ENCODE measurements around the gene MSMP.

Gene MSMP

DNA sequence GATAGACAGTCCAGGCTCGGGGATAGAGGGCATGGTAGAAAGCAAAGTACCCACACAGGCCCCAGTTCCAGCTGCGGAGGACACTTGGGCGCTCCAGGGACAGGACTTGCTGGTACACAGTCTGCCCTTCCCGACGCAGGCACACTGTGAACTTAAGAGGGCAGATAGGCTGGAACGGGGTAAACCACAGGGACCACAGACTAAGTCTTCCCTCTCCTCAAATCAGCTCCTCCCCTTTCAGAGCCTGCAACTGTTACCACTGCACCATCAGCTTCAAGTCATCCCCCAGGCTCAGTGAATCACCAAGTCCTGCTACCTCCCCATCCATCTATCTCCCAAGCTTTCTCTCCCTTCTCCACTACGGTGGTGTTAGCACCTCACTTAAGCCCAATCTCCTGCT is 12.3 kb downstream of the MSMP start:
- no peak for DNase-seq

DNA sequence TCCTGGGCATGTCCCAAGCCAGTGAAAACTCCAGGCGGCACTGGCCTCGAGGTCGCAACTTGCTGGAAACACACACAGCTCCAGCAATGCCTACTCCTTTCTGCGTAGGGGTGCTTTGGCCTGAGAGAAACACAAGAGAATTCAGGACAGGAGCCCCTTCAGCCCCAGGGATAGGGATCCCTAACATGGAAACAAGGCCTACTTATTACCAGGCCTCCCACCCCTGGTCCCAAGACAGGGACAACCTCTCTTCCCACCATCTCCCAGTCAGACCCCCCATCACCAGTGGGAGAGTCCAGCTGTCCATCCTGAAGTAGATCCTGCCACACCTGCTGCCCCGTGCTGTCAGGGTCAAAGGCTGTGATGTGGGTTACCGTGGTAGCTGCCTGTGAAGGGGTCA is 13.8 kb downstream of the MSMP start:
- DNase-seq: no peak

DNA sequence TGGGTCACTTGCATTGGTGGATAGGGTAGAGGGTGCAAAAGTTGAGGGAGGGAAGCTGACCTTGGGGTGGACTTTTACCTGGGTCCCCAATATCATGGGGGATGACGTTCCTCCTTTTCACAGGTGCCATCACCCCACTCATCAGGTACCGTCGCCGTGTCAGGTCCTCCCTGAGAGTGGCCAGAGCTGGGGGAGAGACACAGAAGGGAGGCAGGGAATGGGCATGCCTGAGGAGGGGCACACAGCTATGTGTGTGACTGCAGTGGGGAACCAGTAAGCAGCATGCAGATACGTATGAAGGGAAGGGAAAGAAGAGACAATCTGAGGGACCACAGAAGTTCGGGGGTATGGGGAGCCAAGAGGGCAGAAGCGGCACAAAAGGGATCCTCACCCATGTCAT is 15.2 kb downstream of the MSMP start:
- DNase-seq: no peak

DNA sequence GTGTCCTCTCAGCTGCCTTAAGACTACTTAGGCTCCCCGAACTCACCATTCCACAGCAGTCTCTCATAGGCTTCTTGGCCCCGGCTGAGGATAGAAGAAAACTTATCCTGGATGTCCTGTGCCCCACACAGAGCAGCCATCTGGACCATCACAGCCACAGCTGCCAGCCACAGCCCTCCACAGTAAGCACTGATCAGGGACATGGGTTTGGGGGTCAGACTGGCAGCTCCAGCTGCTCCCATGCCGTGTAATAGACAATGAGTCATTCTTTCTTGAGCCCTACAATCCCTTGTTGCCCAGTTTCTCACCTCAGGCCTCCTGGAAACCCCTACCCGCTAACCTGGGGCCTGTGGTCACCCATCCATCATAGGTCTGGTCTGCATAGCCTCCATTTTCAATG is 15.9 kb downstream of the MSMP start:
- DNase-seq: no peak

GRCh38 chr9:35737143-35737542 is 16.9 kb downstream of the MSMP start:
- DNase-seq: no peak

- peak; percentile 38 for DNase-seq
Measured at GRCh38 chr9:35736201-35736633, 17.9 kb downstream of the MSMP start.

DNA sequence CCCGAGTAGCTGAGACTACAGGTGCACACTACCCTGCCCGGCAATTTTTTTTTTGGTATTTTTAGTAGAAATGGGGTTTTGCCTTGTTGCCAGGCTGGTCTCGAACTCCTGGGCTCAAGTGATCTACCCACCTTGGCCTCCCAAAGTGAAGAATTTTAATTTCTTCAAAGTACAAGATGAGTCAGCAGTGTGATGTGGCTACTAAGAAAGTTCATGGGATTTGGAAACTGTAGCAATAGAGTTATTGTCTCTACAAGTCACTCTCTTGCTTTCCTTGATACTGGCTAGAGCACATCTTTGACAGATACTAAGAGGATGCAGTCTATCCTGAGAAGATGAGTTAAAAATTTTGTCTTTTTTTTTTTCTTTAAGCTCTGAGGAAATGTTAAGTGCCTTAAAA is 20.0 kb downstream of the MSMP start:
- DNase-seq: no peak

DNA sequence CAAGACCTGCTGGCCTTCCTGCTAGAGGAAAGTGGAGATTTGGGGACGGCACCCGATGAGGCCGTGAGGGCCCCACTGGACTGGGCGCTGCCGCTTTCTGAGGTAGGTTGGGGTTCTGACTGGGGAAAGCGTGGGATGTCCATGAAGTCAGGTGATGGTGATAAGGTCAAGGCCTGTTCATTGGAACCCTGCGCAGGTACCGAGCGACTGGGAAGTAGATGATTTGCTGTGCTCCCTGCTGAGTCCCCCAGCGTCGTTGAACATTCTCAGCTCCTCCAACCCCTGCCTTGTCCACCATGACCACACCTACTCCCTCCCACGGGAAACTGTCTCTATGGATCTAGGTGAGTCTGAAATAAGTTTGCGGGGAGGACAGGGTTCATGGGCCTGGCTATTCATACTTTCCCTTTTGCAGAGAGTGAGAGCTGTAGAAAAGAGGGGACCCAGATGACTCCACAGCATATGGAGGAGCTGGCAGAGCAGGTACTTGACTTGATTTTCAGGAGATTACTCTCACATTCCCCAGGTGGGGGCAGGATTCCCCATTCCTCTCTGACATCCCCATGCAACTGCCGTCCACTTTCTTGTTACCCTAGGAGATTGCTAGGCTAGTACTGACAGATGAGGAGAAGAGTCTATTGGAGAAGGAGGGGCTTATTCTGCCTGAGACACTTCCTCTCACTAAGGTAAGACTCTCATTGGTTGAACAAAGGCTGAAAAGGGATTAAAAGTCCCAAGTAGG is 21.1 kb downstream of the MSMP start:
- peak; percentile 18 for DNase-seq

DNA sequence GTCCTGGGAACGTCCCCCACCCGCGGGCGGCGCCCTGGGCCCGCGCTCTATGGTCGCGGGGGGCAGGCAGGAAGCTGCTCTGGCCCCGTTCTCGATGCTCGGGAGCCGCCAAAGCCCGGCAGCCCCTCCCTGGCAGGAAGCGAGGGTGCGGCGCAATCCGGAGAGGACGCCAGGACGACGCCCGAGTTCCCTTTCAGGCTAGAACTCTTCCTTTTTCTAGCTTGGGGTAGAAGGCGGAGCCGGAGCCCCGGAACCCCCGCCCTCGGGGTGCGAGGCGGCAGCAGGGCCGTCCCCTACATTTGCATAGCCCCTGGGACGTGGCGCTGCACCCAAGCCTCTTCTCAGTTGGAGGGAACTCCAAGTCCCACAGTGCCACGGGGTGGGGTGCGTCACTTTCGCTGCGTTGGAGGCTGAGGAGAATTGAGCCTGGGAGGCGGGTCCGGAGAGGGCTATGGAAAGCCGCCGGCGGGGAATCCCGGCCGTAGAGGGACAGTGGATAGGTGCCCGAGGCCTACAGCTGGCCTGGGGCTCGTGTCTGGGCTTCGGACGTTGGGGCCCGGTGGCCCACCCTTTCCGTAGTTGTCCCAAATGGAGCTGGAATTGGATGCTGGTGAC is 21.8 kb downstream of the MSMP start, which contains the start of the genes CREB3 and TLN1:
CREB3 (plus strand) TSS at position 482 of the 615 bp plus-strand sequence; CDS start at position 589, 107 bp downstream.
TLN1 (minus strand) TSS at position 11 of the 615 bp plus-strand sequence. CDS start 6,501 bp downstream, outside the sequence.
- DNase-seq: peak; percentile 97

DNA sequence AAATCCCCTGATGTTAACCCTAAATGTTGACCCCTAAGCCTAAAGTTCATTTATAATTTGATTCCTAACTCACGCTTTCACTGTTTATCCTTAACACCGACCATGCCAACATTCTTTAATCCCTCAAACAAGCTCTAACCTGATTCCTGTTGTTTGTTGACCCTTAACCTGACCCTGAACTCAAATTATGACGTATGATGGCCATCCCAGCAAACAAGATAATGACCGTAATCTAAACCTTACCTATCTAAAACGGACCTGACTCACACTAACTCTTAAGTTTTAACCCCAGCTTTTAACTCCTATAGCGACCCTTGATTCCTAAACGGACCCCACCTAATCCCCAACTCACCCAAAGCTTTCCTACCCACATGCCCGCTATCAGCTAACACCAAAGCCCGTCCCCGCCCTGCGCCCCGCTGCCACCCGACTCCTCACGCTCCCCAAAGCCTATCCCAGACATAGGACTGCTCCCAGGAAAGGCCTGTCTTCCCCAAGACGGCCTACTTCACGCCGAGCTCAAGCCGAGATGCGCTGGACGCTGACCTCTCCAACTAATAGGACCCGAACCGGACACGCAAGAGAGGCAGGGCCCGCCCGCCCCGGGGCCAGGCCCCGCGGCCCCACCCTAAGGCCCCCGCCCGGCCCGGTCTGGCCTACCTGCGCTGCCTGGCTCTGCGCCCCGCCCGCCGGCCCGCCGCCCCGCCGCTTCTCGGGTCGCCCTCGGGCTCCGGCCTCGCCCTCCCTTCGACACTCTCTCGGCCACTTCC is 22.5 kb downstream of the MSMP start:
- no peak for DNase-seq

DNA sequence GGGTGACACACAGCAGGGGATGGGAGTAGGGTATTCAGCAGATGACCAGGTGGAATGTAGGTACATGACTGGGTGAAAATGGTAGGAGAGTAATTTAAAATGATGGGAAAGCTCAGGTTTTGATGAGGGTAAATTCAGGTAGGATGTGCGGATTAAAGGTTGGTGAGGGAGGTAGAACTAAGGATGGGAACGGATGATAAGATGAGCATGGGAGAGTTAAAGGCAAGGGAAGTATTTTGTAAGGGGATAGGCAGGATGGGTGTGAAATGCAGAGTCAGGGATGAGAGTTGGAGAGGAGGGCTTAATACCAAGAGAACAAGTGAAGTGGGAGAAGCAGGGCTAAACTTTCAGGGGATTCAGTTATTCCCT is 23.6 kb downstream of the MSMP start:
- DNase-seq: no peak

DNA sequence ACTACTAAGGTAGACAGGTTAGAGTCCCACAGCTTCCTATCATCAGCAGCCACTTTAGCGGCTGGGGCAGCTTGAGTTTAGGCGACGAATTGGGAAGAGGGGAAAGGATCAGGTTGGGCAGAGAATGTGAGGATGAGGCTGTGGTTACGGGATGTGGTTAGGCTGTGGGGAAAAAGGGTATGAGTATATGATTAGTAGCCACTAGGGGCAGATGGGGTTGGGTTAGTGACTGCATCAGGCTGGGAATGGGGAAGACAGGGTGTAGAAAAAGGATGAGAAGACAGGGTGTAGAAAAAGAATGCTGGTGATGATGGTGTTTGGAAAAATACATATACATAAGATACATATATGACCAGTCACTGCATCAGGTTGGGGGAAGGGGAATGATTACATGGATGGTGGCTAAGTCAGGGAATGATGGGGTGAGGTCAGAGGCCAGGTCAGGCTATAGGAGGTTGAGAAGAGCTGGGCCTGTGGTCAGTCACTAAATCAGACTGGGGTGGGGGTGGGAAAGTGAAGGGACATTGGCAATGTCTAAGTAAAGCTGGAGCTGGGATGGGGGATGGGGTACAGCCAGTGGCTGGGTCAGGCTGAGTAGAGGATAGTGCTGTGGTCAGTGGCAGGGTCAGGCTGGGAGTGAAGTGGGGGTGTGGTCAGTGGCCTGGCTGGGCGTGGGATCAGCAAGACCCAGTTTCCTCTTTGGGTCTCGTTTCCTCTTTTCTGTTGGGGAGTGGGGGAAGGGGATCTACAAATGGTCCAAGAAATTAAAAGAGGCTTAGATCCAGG is 24.2 kb downstream of the MSMP start:
- DNase-seq: peak; percentile 32

GRCh38 chr9:35729101-35729500 is 25.0 kb downstream of the MSMP start:
- no peak for DNase-seq

DNA sequence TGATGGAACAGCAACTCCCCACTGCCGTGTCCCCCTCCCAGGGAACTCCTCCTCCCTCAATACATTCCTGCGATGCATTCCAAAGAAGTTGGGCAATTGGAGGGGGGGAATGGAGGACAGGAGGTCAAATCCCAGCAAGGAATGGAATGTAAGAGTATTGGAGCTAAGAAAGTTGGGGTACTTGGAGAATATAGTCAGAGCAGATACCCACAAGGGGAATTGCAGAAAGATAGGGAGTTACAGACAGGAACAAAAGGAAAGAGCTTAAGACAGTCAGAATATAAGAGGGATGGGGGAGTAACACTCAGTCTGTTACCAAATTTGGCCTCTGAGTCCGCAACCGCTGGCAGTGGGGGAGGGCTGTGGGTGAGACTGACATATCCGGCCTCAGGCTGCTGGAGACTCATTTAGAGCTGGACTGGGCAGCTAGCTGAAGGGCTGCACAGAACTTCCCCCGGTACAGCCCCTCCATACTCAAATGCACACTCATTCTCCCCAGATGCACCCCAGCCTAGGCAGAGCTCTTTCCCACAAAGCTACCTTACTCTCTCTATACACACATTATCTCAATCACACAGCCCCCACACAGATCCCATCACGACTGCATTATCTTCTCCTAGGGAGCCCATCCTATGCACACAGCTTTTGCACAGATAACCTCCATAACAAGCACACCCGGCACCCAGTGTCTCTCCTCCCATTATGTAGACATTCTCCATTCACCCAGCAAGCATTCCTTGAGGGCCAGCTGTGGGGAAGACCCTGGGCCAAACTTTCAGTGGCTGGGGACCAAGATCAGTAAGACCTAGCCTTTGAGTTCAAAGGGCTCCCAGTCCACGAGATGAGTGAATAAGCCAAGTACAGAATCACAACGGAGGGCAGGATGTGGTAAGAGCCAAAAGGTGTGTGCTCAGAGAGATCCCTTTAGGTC is 25.8 kb downstream of the MSMP start:
- DNase-seq: peak; percentile 61

- DNase-seq: no peak
Measured at GRCh38 chr9:35727676-35728040, 26.4 kb downstream of the MSMP start.

- DNase-seq: peak; percentile 12
Measured at GRCh38 chr9:35726931-35727330, 27.1 kb downstream of the MSMP start.

DNA sequence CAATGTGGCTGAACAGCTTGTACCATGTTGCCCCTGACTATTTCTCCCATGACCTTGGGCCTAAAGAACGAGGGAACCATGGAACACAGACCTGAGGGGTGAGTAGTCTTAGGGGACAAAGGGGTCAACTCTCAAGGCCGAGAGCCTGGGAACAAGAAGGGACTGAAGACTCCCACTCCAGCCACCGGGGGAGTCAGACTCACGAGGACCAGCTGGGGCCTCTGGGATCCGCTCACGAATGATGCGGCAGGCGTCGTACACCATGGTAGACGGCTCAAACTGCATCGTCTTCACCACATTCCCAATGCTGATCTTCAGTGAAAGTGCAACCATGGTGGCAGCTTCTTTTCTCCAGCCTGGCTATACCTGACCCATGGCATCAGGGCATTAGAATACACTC is 28.7 kb downstream of the MSMP start:
- DNase-seq: no peak

- no peak for DNase-seq
Measured at GRCh38 chr9:35723908-35724307, 30.2 kb downstream of the MSMP start.

- DNase-seq: no peak
Measured at GRCh38 chr9:35723426-35723825, 30.6 kb downstream of the MSMP start.

- DNase-seq: no peak
Measured at GRCh38 chr9:35719546-35719945, 34.5 kb downstream of the MSMP start.

DNA sequence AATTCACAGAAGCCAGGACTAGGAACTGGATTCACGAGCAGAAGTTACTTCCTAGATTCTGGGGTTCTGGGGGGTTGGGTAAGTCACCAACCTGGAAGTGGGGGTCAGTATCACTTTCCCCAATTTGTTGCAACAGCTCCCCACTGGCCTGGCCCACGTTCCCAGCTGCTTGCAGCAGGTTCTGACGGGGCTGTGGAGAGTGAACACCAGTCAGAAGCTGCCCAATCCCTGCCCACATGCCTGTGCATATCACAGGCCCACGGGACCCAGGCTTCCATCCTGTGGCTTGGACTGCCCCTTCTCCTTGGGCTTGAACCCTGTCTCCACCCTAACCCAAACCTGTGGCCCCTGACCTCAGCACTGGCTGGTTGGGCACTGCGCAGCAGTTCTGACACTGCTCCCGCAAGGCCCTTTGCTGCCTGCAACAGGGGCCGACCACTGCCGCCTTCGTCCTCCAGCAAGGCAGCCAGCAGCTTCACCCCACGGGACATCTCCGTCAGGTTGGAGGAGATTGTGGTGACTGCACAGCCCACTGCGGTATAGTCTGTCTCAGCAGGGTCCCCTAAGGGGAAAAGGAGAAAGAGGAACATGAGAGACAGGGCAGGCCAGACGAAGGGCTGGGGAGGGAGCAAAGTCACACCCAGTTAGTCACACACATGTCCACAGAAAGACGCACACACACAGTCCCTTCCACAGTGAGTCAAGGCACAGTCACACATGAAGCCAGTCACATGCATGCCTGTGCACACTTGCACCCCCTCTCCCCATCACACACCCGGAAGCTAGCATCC is 35.2 kb downstream of the MSMP start:
- DNase-seq: no peak
